Left forelimb (tissue), 1 donor: ENCODE measurements around the gene OR6S1.
A peak's percentile ranks its signal among the peaks of the same experiment; 100 is the strongest.

Source experiments
- DNase-seq: peaks from one replicate; pipeline ENCODE4 v3.0.0-alpha.2; 2018; ENCODE audit warnings: low spot score

Gene OR6S1, protein sequence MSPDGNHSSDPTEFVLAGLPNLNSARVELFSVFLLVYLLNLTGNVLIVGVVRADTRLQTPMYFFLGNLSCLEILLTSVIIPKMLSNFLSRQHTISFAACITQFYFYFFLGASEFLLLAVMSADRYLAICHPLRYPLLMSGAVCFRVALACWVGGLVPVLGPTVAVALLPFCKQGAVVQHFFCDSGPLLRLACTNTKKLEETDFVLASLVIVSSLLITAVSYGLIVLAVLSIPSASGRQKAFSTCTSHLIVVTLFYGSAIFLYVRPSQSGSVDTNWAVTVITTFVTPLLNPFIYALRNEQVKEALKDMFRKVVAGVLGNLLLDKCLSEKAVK

DNA sequence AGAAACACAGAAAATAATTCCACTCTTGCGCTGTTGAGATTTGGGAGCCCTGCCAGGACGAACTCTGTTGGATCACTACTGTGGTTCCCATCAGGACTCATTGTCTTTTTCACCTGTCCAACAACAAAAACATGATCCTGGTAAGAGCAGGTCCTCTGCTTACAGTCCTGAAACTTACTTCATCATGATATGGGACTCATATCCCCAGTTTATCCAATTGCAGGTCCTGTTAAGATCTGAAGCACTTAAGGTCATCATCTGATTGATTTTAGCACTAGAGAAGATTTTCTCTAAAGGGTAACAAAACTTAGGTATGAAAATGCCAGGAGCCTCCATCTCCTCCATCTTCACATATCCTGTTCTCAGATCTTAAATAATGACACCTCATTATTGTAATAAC is at the start of gene OR6S1:
TSS of gene OR6S1 (minus strand) at position 101 of the 400 bp plus-strand sequence. CDS start at position 101, 0 bp downstream.
- no peak for DNase-seq

DNA sequence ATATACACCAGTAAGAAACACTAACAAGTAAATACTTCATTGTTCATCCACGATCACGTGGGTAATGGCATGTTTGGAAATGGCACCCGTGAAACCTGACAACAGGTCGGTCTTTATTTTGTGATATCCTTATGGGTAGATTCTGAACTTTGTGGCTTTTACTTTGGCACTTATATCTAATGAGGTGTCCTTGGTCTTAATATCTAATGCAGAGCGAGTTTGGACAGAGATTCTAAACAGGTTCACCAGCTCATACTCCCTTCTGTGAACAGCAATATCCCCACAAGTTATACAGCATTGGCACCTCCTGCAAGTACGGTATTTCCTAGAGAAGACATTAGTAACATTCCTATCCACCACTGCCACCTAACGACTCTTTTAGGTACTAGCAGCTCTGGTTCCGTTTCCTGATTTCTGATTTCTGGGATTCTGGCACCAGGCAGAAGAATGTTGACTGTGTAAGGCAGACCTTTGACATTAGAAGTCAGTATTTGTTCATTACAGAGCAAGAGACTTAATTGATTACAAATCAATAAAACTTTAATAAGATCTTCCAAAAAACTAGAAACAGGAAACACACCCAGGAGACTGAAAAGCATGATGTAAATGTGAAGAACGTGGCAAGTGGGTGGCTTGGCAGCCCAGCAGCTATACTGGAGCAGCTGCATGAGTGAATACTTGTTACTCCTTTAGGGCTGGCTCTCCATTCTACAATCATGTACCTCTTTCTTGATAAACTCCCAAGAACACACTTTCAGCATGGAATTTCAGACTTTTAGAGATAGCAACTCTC is 49.6 kb upstream of the OR6S1 start:
- no peak for DNase-seq

DNA sequence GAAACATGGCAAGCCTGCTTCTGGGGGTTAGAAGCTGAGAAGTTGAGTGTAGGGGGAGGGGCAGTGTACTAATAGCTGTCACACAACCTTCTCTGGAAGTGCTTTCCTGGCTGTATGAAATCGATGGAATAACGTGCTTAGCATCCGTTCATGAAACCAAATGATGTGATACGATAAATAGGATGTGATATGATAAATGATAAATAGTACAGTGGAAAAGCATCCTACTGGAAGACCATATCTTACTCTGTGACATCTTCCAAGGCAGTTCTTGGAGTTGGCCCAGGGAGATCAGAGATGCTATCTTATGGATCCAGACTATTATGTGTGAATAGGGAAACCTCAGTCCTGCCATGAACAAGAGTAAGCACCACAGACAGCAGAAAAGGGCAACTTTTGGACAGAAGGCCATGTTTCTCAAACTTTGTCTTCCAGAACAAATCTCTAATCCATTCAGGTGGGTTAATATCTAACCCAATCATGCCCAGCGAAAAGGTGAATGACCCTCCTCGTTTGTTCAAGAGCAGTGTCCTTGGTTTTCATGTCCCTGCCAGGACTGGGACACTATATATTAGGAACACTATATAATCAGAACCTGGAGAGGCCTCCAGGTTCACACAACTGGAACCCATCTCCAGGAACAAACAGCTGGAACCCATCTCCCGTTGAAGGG is 46.8 kb upstream of the OR6S1 start, which contains the start of gene ANG:
TSS of gene ANG (plus strand) at position 598 of the 673 bp plus-strand sequence. CDS start 4,801 bp downstream, outside the sequence.
- DNase-seq = no peak

DNA sequence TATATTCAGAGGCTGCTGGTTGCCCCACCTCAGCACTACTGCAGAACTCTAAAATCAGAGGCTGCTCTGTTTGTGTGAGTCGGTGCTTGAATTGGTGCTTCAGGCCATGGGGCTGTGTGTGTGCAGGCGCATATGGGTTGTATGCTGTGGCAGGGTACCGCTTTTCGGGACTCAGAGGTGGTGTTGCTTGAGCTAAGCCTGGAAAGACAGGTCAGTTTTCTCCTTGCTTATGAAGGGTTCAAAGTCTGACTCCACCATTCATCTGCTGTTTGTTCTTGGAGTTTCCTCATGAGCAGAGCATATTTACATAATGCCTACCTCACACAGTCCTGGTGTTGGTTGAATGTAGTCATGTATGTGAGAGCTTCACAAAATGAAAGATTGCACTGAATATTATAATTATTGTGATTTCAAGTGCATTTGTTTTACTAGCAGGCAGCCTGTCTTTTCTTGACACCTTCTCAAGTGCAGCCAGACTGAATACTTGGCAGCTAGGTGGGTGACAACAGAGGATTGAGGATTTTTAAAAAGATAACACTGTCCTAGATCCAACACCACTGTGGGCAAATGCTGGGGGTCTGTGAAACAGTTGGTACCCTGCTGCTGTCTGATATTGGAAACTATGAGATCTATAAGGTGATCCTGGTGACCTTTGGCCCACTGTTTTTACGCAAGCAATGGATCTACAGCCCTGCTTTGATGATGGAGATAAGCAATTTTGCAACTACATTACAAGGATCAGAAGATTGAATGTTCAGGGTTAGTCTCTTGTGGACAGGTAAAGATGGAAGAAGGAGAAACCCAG is 46.1 kb upstream of the OR6S1 start:
- no peak for DNase-seq

DNA sequence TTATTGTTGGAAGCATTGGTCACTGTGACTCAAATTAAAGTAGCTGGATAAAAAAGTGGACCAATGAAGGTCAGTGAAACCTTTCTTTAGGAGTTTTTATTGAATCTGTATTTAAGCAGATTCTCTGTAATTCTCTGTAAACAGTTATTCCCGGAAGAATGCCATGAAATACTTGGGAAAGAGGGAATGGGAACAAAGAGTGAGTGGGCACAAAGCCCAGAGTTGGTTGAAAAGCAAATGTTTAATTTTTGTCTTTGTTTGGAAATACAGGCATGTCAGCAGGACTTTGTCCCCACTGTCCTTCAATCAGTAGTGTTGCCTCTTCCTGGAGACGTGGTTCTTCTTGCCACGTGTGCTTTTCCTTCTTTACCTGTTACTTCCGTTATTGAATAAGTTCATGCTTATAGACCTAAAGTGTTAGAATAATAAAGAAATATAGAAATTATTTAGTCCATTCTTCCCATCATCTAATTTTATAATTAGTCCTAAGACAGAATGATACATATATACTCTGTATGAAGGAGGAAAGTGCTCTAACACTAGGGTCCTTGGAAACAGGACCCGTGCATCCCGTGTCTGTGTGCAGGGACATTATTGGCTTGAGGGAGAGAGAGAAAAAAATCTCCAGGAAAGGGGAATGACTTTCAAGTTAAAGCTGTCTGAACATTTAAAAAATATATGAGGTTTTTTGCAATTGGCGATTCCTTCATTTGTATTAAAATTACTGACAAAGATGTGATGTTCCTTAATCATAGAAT is 45.1 kb upstream of the OR6S1 start:
- no peak for DNase-seq

DNA sequence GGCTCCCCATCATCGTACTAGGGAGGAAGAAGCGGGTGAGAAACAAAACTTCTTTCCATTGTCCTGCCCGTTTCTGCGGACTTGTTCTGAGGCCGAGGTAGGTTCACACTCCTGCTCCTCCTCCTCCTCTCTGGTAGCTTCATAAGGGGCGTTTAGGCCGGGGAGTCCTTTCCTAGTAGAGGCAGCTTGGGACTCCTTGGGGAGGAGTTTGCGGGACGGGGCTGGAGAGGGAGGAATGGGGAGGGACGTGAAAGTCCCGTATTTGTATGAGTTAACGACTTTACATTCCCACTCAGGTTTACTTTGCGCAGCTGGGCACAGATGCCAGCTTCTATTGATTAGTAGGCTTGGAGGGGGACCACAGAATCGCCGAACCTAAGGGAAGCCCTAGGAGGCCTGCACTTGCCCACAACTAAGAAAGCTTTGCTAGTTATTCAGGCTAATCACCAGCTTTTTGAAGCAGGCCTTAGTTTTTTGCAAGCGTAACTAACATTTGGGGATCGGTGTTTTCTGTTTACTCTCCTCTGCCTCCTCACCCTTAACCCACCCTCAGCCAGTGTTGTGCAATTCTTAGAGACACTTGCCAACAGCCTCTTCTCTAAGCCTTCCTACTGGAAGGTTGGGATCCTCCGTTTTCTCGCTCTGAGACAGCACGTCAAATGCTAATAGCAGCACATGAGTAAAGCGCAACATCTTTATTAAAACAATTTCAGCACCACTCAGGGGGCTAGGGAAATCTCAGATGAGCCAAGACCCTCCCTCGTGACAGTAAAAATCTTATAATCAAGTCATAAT is 43.4 kb upstream of the OR6S1 start:
- peak; percentile 72 for DNase-seq

DNA sequence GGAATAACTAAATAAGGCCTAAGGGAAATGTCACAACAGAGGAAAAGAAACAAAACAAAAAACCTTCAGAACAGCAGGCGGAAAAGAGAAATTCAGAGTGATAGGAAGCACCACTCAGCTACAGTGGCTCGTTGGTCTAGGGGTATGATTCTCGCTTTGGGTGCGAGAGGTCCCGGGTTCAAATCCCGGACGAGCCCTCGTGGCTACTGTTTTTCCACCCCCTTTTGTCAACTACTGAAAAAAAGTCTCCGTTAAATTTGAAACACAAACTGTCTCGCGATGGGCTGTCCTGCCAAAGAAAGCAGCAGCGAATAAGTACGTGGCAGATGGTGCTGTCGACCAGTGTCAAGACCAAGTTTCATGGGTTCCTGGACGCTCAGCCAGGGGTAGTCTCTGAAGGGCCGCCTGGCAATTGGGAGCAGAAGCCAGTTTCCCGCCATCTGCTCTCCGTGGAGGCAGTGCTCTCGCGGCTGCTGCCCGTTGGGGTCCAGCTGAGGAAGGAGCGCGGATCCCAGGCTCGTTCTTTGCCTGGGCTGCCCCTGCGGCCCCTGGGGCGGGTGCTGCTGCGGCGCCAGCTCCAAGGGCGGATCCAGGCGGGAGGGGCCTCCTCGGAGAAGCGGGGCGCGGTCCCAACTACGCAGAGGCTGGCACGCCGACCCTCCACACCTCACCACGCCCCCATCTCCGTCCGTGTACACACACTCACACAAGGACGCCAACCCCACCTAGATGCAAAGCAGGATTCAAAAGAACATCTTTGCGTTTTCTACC is 42.6 kb upstream of the OR6S1 start, which contains the start of gene RNASE4:
TSS of gene RNASE4 (plus strand) at position 670 of the 771 bp plus-strand sequence. CDS start 14,812 bp downstream, outside the sequence.
- DNase-seq = peak; percentile 87

DNA sequence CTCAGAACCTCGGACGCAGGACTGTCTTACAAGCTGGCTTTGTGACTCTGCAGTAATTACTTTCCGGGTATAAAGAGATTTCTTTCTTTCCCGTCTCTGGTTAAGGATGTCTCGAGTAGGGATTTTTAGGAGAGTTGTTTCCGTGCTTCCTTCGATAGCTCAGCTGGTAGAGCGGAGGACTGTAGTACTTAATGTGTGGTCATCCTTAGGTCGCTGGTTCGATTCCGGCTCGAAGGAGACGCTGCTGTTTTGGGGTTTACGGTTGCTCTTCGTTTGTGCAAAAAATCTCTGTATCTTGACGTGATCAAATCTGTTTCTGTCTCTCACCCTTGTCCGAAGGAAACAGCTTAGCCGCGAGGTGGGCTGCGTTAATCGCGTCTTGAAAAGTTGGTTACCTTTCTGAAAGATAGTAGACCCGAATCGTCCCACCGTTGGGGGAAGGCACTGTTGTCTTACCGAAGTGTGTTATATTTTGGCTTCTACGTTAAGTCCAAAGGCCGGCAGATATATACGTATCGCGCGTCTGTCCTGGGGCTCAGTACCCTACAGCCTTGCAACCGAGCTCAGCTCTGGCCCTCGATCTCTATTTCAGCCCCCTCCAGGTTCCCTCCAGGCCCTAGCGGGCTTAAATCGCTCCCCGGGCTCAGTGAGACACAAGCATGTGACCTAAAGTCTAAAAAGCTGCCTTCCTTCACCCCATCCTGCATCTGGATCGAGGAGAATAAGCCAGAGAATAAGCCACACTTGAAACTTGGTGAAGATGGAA is 41.8 kb upstream of the OR6S1 start:
- DNase-seq = peak; percentile 86

DNA sequence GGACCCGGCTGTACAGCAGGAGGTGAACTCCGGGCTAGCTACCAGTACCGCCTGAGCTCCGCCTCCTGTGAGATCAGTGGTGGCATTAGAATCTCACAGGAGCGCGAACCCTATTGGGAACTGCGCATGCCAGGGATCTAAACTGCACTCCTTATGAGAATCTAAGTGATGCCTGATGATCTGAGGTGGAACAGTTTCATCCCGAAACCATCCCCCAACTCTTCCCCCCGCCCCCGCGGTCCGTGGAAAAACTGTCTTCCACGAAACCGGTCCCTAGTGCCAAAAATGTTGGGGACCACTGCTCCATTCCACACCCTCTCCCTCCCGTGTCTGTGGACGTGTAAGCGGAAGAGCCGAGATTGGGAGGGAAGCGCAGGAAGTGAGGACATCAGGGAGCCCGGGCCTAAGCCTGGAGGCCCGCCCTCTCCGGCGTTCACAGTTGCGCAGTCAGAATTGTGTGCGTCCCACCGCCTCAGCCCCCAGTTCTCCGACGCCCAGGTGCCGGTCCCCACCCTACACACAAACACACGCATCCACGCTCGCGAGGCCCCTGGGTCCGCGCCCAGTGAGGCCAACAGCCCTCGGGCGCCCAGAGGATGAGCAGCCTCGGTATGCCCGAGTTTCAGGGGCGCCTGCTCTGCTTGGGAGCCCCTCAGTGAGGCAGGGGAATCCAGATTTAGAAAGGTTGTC is 41.1 kb upstream of the OR6S1 start:
- peak; percentile 92 for DNase-seq

DNA sequence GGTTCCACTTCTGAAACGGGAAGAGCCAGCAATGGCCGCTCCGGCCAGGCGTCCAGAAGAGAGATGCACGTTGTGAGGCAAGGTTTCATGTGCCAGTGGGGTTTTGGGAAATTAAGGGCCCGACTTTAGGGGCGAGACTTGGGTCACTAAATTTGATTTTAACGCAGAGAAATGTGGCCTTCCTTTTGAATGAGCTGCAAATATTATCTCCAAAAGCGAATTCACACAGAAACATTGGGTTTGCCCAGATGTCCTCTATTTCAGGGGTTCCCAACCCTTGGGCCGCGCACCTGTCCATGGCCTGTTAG is 40.6 kb upstream of the OR6S1 start:
- no peak for DNase-seq

DNA sequence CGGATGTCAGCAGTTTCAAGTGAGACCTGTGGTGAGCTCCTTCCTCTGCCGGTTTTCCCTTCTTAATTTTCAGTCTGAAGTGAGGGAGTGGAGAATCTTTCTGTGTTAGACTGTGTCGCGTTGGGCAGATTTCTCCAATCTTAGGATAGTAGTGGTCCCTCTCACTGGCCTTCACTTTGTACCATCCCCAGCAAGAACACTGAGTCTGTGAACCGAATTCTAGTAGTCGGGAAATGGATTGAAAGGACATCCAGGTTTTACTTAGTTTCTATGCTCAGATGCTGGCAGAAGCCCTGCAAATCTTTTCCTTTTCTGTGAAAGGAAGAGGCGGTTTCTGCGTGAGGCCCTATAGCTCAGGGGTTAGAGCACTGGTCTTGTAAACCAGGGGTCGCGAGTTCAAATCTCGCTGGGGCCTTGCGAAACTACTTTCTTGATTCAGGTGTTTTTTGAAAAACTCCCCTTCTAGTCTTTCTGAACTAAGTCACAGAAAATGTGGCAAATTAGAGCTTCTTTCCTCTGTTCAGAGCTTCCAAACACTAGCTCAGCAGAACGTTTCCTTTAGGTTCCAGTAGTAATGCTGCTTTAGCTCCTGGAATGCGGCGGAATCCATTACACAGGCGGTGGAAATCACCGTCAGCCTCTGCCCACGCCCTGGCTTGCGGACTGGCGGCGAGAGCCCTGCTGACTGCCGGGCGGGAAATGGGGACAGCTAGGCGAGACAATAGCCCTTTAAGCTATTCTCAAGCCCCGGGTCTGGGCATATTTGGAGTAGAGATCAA is 40.0 kb upstream of the OR6S1 start:
- DNase-seq = peak; percentile 95

DNA sequence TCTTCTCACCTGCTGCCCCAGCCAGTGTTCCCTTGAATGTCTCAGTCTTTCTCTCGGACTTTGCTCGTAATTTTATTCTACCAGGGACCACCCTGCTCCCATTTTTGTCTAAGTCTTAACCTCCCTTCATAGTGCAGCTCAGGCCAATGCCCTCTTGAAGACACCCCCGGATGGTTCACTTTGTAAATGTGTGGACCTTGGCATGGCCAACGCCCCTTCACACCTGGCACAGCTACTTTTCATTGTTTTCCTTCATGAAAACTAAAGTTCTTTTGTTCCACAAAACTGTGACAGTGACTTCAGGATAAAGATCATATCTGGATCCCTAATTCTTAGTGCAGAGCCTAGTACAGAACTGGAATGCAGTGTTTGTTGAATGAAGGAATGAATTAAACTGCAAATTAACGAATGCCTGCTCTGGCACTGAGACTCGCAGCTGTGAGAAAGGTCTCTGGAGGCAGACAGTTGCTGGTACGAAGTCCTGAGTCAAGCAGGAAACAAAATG is 39.4 kb upstream of the OR6S1 start:
- no peak for DNase-seq

DNA sequence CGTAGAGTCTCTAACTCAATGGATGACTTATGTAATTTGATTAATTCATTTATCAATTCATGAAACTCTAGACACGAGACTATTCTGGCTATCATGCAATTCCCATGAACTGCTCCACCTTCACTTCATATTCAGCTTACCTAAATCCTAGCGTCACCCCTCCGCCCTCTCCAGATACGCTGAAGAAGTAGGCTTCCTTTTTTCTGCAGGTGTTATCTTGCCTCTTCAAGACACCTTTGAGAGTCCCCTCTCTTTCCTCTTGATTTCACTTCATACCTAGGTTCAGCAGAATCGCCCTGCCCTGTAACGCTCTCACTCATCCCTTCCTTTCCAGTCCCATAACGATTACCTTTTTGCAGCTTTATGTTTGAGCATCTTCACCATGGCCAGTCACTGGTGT is 38.9 kb upstream of the OR6S1 start:
- DNase-seq = no peak

DNA sequence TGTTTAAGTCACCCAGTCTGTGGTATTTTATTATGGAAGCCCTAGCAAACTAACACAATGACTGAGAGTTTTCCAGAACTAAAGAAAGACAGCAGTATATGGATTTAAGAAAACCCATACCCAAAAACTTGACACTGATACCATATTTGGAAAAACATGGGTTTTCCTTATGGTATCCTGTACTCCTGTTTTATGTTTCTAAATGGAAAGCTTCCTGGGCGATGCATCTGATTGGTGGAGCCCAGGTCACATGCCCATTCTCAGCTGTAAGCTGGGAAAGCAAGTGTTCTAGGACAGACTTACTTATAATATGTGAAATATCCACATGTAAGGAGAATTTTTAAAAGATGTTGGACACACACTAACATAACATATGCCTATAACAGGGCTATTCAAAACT is 38.4 kb upstream of the OR6S1 start:
- no peak for DNase-seq

DNA sequence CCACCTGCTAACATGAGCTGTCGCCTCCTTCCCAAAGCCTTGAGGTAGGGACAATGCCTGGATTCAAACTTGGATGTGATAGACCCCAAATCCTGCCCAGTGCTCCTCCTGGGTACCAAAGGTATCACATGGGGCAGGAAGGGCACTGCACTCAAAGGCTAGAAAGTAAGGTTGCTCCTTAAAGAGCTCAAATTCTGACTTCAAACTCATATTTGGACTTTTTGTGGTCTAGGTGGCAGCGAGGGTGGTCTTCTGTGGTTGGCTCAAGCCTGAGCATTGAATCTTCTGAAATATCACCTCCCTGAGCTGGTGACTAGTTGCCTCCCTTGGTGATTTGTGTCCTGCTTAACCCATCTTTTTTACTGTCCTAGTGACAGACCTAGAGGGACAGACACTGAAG is 34.6 kb upstream of the OR6S1 start:
- DNase-seq = no peak

DNA sequence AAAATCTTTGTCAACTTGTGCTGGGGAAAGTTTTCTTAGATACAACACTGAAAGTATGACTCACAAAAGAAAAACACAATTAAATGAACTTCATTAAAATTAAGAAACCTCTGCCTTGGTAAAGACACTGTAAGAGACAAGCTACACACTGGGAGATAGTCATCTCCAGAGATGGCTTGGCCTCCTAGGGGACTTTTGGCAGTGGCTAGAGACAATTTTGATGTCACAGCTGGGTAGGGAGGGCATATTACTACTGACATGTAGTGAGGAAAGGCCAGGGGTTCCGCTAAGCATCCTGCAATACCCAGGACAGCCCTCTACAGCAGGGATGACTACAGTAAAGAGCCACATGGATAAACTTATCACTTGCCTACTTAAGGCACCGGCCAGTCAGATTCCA is 34.2 kb upstream of the OR6S1 start:
- DNase-seq = no peak
